ENCODE data around the gene SFSWAP. TPM values are rescaled to one million over a fixed set of nuclear protein-coding genes. Genes with fewer than 3 reads are reported as not detected.

The SFSWAP gene
- polyA plus RNA-seq, 3 donors: 7.3 to 33.0 (median 10.7) TPM

- Histone ChIP-seq H3K79me2 (ENCODE audit: insufficient read depth, low read length) (peaks cover 3% of the 10 kb centered on the region), H4K20me1 (ENCODE audit: insufficient read depth, low read length) (peaks cover 32% of the 10 kb centered on the region), H3K4me1 (ENCODE audit: control insufficient read depth in 1 of 2, insufficient read depth in 2 of 2, low read length in 2 of 2) (no peaks in the 10 kb centered on the region), H3K36me3 (replicated peaks in 1 of 2; ENCODE audit: control insufficient read depth in 1 of 2, insufficient read depth in 2 of 2, low read length in 2 of 2) (peaks cover 85 to 100% of the 10 kb centered on the region in 2 donors), H3K4me3 (replicated peaks in 1 of 3; ENCODE audit: low read depth in 2 of 3, low read length in 3 of 3) (no peak overlapping the region), H3K9me3 (replicated peaks in 1 of 2; ENCODE audit: control insufficient read depth in 1 of 2, insufficient read depth in 1 of 2, low read length in 2 of 2) (no peaks in the 10 kb centered on the region), H3K9ac (ENCODE audit: insufficient read depth, low read length, poor library complexity, severe bottlenecking) (no peak overlapping the region), H3K27me3 (ENCODE audit: control insufficient read depth in 2 of 2, insufficient read depth in 2 of 2, low read length in 2 of 2) (no peaks in the 10 kb centered on the region), H3K27ac (ENCODE audit: low read depth in 1 of 2, low read length in 2 of 2) (no peak overlapping the region), H2AFZ (ENCODE audit: insufficient read depth, low read depth, low read length, poor library complexity, severe bottlenecking) (no peak overlapping the region), H3K4me2 (replicated peaks; ENCODE audit: extremely low read depth, low read length, poor library complexity, severe bottlenecking) (no peak overlapping the region)
- Mint-ChIP-seq H3K4me1 (no peaks in the 10 kb centered on the region), H3K27me3 (ENCODE audit: low read depth in 3 of 3) (no peaks in the 10 kb centered on the region), H3K27ac (no peak overlapping the region), H3K36me3 (peaks cover 85 to 95% of the 10 kb centered on the region in 2 donors), H3K4me3 (no peak overlapping the region), H3K9me3 (peaks cover 0 to 2% (median 0%) of the 10 kb centered on the region in 7 donors)
- intact Hi-C loops (cut with micrococcal nuclease): no loop called here
- peak; percentile 9 to 27 (median 11) for DNase-seq
- 94% methylated on average over 6 of the region's 16 CpGs for whole genome bisulfite sequencing (ENCODE audit: insufficient coverage)
- TF ChIP-seq CTCF (IDR thresholded peaks at IDR 0.05): peak; percentile 63
Measured at GRCh38 chr12:131755305-131756113, 44.6 kb downstream of the SFSWAP start.

- no peak for DNase-seq
- H3K4me1 ChIP-seq (ENCODE audit: control insufficient read depth in 1 of 2, insufficient read depth in 2 of 2, low read length in 2 of 2): no peaks in the 10 kb centered on the region
- no peak for TF ChIP-seq CTCF (IDR thresholded peaks at IDR 0.05)
- H3K27me3 ChIP-seq (ENCODE audit: control insufficient read depth in 2 of 2, insufficient read depth in 2 of 2, low read length in 2 of 2): no peaks in the 10 kb centered on the region
- H3K9ac ChIP-seq (ENCODE audit: insufficient read depth, low read length, poor library complexity, severe bottlenecking): no peak overlapping the region
- no peak overlapping the region for H2AFZ ChIP-seq (ENCODE audit: insufficient read depth, low read depth, low read length, poor library complexity, severe bottlenecking)
- H4K20me1 ChIP-seq (ENCODE audit: insufficient read depth, low read length): peaks cover 25% of the 10 kb centered on the region
- peaks cover 86 to 100% of the 10 kb centered on the region in 2 donors for H3K36me3 ChIP-seq (replicated peaks in 1 of 2; ENCODE audit: control insufficient read depth in 1 of 2, insufficient read depth in 2 of 2, low read length in 2 of 2)
- H3K9me3 ChIP-seq (replicated peaks in 1 of 2; ENCODE audit: control insufficient read depth in 1 of 2, insufficient read depth in 1 of 2, low read length in 2 of 2): no peaks in the 10 kb centered on the region
- no peak overlapping the region for H3K4me3 ChIP-seq (replicated peaks in 1 of 3; ENCODE audit: low read depth in 2 of 3, low read length in 3 of 3)
- intact Hi-C loops (cut with micrococcal nuclease): no loop called here
- H3K27ac Mint-ChIP-seq: no peak overlapping the region
- H3K4me2 ChIP-seq (replicated peaks; ENCODE audit: extremely low read depth, low read length, poor library complexity, severe bottlenecking): no peak overlapping the region
- H3K27me3 Mint-ChIP-seq (ENCODE audit: low read depth in 3 of 3): peaks cover 0 to 2% (median 0%) of the 10 kb centered on the region in 3 donors
- H3K4me1 Mint-ChIP-seq: no peaks in the 10 kb centered on the region
- peaks cover 85 to 95% of the 10 kb centered on the region in 2 donors for H3K36me3 Mint-ChIP-seq
- H3K79me2 ChIP-seq (ENCODE audit: insufficient read depth, low read length): peaks cover 3% of the 10 kb centered on the region
- H3K27ac ChIP-seq (ENCODE audit: low read depth in 1 of 2, low read length in 2 of 2): no peak overlapping the region
- 97% methylated on average over 15 of the region's 18 CpGs for WGBS (ENCODE audit: insufficient coverage)
- H3K9me3 Mint-ChIP-seq: peaks cover 0 to 2% (median 0%) of the 10 kb centered on the region in 7 donors
- H3K4me3 Mint-ChIP-seq: peak overlapping the region in 1 of 2 donors; percentile 20
Measured at GRCh38 chr12:131756441-131756840, 45.6 kb downstream of the SFSWAP start.

All from CD14-positive monocyte (primary cell).